GM19193 (cell line): ENCODE results near the gene GNB1.

Experiments used
- POLR2A ChIP-seq: IDR thresholded peaks from 4 replicates; pipeline ENCODE4 v1.6.1; 2011; ENCODE audit not compliant: insufficient read depth, insufficient read length; ENCODE audit errors: extremely low read depth

Gene GNB1

DNA sequence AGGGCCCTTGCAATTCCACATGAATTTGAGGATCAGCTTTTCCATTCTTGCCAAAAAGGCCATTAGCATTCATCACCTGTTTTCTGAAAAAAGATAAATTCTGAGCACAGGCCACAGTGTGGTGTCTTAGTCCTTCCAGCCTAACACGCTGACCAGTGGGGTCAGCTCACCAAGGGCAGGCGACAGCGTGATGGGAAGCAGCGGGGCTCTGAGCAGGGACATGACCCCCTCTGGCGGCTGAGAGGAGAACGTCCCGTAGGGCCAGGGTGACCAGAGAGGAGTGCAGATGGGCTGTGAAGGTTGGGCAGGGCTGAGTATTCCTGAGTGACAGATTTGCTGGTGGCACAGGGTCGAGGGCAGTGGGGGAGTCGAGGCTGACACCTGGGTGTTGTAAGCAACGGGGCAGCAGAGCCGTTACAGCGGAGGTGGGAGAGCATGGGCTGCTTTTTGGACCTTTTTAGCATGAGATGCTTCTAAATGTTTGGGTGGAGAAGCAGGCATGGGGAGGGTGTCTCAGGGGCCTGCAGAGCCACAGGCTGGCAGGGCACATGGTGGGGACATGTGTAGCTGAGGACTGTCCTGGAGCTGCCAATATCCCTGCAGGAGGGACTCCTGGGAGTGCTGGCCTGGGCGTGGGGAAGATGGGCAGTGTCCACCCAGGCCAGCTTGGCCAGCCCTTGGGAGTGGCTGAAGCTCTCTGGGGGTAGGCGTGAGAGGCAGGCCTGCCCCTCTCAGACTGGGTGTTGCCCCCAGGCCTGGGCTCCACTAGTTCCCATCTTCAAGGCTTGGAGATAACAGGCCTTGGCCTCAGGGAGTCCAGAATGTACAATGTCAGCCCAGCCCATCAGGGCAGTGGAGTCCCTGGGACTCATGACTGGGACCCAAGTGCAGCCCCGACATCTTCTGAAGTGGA, 15.6 kb upstream of the GNB1 start:
- no peak for TF ChIP-seq POLR2A

DNA sequence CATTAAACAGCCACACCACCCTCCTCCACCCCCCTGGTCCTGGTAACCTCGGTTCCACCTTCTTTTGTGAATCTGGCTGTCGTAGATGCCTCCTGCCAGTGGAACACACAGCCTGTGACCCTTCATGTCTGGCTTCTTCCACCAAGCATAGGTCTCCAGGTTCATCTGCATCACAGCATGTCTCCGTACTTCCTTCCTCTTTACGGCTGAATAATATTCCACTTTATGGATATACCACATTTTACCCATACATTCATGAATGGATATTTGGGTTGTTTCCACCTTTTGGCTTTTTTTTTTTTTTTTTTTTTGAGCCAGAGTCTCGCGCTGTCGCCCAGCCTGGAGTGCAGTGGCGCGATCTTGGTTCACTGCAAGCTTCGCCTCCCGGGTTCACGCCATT, 12.3 kb upstream of the GNB1 start:
- TF ChIP-seq POLR2A, result no peak

DNA sequence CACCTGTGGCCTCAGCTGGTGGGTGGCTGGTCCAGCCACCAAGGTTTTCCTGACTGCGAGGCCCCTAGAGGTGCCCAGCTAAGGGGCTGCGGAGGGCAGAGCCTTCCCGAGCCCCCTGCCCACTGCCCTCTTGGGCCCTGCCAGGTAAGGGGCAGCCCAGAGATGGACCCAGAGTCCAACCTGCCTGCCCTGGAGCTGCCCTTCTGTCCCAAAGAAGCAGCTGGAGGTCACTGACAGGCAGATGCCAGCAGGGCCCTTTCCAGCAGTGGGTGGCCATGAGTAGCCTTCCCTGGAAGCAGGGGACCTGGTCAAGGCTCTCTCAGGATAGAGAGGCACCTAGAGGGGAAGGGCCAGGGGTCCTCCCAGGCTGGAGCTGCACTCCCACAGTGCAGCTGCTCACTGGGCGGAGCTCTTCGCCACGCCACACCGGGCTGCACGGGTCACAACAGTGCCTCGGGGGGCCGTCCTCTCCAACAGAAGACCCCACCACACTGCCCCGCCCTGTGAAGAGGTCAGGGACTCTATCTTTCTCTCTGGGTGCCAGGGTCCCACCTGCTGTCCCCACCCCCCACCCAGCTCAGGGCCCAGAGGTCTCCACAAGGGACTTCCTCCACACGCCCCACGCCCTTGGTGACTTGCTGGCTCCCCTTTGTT, 10.9 kb upstream of the GNB1 start:
- no peak for TF ChIP-seq POLR2A

DNA sequence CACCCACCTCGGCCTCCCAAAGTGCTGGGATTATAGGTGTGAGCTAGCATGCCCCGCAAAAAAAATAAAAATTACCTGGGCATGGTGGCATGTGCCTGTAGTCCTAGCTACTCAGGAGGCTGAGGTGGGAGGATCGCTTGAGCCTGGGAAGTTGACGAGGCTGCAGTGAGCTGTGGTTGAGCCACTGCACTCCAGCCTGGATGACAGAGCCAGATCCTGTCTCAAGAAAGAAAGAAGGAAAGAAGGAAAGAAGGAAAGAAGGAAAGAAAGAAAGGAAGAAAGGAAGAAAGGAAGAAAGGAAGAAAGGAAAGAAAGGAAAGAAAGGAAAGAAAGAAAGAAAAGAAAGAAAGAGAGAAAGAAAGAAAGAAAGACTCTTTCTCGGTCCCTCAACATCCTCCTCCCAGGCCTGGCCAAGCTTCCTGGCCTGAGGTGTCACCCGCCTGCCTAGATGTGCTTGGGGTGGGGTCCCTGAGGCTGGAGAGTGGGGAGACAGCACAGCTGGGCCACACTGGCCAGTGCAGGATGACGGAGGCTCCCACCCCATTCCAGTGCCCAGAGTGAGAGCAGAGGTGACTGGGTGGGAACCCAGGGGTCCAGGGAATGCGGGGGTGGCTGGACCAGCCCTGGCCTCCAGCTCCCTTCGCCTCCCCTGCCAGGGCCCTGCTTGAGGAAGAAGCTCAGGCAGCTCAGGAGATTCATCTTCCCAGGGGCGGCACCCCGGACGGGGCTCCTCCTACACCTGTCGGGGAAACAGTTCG, 10.2 kb upstream of the GNB1 start:
- TF ChIP-seq POLR2A, result no peak

DNA sequence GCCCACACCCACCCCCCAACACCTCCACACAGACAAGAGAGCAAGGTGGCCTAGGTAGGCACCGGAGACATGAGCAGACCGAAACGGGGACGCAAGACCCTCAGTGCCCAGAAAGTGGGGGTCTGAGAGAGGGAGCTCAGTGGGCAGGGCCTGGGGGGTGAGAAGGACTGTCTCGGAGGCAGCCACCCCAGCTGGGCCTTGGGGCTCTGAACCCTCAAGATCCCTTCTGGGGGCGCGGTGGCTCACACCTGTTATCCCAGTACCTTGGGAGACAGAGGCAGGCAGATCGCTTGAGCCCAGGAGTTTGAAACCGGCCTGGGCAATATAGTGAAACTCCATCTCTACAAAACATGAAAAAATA, 9.1 kb upstream of the GNB1 start:
- no peak for TF ChIP-seq POLR2A

DNA sequence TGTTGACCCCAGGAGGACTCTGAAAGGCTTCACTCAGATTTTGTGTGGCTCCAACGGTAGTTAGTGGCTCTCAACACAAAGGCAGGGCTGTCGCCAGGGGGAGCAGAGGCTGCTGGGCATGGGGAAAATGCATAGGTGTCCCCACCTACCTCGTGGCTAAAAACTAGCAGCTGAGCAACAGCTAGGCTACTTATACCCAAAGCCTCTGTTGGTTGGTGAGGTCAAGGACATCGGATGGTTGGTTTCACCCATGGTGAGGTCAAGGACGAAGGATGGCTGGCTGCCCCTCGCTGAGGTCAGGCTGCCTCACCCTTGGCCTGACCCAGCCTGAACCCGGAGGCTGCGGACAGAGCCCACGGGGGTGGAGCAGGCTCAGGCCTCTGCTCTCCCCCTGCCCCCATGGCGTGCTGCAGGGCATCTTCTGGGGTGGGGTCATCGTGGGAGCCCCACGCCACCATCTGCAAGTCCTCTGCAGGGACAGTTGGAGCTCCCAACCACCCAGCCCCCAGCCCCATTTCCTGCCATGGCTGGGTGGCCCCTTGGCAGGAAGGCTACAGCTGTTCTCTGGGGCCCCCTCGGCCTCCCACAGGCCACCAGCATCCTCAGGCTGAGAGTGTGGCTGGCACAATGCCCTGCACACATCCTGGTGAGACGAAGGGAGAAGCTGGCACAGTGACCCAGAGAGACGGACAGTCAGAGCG, 8.5 kb upstream of the GNB1 start:
- TF ChIP-seq POLR2A, result no peak

DNA sequence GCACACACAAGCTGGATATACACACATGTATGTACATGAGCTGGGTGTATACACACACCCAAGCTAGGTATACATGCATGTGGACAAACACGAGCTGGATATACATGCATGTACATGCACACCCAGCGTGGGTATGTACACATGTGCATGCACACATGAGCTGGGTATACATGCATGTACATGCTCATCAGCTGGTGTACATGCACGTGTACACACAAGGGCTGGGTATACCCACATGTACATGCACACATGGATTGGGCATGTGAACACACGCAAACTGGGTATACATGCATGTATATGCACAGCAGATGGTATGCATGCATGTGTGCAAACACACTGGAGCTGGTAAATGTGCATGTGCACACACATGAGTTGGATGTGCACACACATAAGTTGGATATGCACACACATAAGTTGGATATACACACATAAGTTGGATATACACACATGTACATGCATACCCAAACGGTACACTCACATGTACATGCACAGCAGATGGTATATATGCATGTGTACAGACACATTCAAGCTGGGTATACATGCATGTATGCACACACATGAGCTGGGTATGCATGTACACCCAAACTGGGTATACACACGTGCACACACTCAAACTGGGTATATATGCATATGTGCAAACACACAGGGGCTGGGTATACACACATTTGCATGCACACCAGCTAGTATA, 7.5 kb upstream of the GNB1 start:
- TF ChIP-seq POLR2A, result no peak

DNA sequence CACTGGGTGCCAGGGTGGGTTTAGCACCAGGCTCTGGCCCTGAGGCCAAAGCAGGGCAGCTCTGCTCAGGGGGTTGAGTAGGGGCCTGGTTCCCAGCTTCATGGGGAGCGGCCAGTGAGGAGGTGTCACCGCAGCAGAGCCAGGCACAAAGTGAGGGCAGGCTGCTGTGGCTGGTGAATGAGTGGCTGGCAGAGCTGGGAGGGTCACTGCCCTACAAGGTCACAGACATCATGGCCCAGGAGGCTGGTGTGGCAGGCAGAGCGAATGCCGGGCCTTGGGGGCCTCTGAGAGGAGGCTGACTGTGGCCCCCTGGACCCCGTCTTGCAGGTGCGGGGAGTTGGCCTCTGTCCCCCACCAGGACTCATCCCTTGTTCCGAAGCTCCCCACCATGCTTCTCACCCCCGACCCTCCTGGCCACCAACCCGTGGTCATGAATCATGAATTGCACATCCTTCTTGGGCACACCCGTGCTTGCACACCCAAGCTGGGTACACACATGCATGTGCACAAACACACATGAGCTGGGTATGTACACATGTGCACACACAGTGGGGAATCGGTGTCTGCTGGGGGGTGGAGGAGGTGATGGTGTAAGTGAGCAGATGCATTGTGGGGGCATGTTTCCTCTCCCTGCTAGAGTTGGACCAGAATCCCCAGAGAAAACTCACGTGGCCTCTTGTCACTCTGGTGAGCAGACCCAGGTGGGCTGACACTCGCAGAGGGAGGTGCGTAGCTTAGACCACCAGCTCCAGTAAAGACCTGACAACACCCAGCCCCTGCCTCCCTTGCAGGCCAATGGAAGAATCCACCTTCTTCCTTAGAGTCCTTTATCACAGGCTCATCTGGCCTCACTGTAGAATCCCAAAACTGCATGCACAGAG, 4.8 kb upstream of the GNB1 start:
- no peak for TF ChIP-seq POLR2A

DNA sequence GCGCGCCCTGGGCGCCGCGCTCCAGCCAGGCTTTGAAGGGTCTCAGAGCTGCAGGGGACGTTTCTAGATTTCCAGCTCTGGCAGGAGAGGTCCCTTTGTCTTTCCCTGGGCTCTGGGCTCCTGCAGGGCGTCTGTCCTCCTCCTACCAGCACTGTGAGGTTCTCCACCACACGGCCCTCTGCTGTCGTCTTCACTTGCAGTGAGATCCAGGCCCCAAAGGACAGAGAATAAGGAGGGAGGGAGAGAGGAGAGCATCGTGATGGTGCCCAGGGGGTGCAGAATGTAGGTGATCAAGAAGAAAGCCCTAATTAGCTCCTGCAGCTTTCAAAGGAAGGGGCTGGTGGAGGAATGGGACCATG, 4.2 kb upstream of the GNB1 start:
- TF ChIP-seq POLR2A, result no peak

DNA sequence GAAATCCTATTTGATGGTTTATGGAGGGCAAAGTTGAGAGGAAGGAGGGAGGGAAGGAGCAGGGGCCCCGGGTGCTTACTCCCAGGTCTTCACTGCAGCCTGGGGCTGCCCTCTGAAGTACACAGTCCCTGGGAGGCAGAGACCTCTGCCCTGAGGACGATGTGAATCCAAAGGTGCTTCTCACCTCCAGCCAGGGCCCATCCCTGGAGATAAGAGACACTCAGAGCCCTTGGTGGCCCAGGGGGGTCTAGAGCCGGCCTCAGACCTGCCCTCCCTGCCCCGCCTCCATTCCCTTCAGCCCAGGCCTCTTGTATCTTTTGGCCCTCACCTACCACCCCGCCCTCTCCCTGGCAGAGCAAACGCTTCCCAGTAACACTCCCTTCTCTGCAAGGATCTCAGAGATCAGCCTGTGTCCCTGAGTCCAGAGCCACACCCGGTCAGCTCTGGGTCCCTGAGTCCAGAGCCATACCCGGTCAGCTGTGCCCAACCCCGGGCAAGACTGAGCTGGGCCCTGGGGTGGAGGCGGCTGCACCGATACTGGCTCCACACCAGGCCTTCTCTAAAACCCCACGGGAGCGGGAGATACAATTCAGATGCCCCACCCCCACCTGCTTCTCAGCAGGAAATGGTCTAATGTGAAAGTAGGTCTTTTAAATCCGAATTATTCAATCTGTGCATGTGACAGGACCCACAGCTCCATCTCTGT, 3.6 kb upstream of the GNB1 start:
- TF ChIP-seq POLR2A, result no peak

DNA sequence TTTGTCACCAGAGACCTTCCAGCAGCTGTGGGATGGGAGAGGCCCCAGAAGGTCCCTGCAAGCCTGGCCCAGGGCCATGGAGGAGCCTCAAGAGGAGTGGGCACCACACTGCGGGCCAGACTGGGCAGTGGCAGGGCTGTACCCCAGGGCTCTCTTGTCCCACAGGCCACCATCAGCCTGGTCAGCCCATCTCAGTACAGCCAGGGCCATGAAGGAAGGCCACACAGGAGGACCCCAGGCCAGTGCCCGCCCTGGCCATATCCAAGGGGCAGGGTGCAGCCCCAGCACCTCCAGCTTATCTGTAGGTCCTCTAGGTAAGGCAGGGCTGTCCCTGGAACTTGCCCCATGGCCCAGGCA, 3.1 kb upstream of the GNB1 start:
- no peak for TF ChIP-seq POLR2A

DNA sequence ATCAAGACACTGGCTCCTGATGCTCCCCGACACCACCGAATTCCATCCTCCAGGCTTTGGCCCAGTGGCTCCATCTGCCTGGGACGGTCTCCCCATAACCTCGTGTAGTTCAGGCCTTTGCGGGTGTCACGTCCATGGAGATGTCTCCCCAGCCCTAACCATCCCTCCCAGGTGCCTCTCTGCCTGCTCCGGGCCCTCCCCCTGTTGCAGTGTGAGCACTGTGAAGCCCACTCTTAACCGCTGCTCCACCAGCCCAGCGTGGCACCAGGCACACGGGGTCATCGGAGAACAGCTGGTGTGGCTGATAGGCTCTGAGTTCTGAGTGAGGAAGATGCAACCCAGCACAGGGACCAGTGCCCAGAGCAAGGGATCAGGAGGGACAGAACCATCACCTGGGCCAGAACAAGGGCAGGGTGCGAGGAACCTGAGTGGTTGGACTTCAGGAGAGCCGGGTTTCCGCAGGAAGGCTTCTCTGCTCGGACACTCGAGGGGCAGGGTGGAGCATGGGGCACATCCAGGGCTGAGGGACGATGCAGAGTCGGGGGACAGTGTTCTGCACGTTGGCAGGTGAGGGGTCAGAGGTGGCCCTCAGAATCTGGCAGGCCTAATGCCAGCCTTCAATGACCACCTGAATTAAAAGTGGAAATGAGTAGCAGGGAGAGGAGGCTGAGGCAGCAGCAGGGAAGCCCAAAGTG, 2.6 kb upstream of the GNB1 start:
- TF ChIP-seq POLR2A, result no peak

DNA sequence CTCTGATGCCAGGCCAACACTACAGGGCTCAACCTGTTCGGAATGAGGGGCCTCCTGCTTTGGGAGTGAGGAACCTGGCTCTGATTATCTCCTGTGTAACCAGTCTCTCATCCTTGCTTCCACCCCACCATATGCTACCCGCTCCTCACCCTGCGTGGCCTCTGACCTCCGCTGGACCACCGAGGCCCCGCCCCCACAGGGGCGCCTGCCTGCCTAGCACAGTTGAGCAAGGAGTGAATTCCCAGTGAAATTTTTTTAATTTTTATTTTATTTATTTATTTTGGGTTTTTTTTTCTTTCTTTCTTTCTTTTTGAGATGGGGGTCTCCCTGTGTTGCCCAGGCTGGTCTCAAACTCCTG, 1.9 kb upstream of the GNB1 start:
- TF ChIP-seq POLR2A, result no peak
